ENCODE data around the gene PTPRN2.
"Not testable (repeated sequence)": the region's sequence is repeated elsewhere in the genome, so short reads cannot be mapped to it uniquely, and the experiment has no call there.

The PTPRN2 gene

GRCh38 chr7:157494506-157495176, 1093.0 kb downstream of the PTPRN2 start:
- DNase-seq (ENCODE audit: low spot score) = no peak

GRCh38 chr7:157493776-157494175, 1093.8 kb downstream of the PTPRN2 start:
- no peak for DNase-seq (ENCODE audit: low spot score)

DNA sequence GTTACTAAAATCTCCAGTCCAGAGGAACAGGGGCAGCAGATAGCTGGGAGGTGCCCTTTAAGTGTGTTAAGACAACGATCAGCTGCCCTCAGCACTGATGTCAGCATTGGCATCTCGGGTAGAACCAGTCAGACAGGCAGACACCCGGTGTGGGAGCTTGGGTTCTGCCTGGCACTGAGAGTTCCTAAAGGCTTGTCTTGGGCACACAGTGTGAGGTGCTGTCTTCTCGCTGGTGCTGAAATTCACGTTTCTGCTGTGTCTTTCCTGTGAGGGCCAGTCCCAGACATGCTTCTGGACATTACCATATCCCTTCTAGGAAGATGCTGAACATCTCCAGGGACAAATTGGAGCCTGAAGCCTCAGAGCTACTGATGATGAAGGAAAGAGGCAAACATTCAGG, 1094.6 kb downstream of the PTPRN2 start:
- no peak for DNase-seq (ENCODE audit: low spot score)

DNA sequence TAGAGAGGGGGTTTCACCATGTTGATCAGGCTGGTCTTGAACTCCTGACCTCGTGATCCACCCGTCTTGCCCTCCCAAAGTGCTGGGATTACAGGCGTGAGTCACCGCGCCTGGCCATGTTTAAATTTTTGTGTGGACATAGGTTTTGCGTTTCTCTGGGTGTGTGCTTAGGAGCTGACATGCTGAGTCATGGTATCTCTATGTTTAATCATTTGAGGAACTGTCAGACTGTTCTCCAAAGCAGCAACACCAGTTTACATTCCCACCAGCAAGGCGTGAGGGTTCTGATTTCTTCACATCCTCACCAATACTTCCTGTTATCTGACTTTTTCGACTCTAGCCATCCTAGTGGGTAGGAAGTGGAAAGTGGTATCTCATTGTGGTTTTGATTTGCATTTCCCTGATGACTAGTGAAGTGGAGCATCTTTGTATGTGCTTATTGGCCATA, 1097.1 kb downstream of the PTPRN2 start:
- peak; percentile 24 for DNase-seq (ENCODE audit: low spot score)

DNA sequence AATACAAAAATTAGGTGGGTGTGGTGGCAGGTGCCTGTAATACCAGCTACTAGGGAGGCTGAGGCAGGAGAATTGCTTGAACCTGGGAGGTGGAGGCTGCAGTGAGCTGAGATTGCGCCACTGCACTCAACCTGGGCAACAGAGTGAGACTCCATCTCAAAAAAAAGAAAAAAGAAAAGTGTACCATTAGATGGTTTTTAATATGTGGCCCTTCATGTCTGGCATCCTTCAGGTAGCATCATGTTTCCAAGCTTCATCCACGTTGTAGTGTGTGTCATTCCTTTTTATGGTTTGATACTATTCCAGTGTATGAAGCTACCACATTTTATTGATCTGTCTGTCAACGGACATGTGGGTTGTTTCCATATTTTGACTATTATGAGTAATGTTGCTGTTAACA, 1097.8 kb downstream of the PTPRN2 start:
- not testable (repeated sequence) for DNase-seq (ENCODE audit: low spot score)

Measured in hematopoietic multipotent progenitor cell treated with erythropoietin and hydrocortisone succinate and interleukin-3 and kit ligand, for 15 days (in vitro differentiated cells).